Ovary (tissue), 9 donors: ENCODE data around the gene KPNA2. TPM values are rescaled to one million over a fixed set of nuclear protein-coding genes. Genes with fewer than 3 reads are reported as not detected.

Experiments
- DNase-seq, 5 donors: peaks; one replicate each; pipeline ENCODE4 v3.0.0-alpha.2; 2019 to 2020
- H3K27ac ChIP-seq, 2 donors: fragments of 200-600 bp; one replicate each; pipeline versions ENCODE4 v1.5.1 to v1.8.0; 2019 to 2022
- H3K27me3 ChIP-seq: fragments of 200-600 bp; one replicate; pipeline ENCODE4 v1.8.0; 2022
- H3K36me3 ChIP-seq: fragments of 200-600 bp; sonication (generic); one replicate; pipeline ENCODE4 v1.5.1; 2019
- H3K4me1 ChIP-seq: one replicate; pipeline ENCODE4 v1.8.1; 2013; ENCODE audit warnings: mild to moderate bottlenecking, moderate library complexity; ENCODE audit not compliant: insufficient read depth
- H3K4me3 ChIP-seq: fragments of 200-600 bp; sonication (generic); one replicate; pipeline ENCODE4 v1.5.1; 2017
- H3K9me3 ChIP-seq, 2 donors: fragments of 200-600 bp in 1 of 2; sonication (generic) in 1 of 2; one replicate each; pipeline versions ENCODE4 v1.5.1 to v1.8.1; 2013 to 2019; ENCODE audit warnings: mild to moderate bottlenecking in 1 of 2, moderate library complexity in 1 of 2
- CTCF ChIP-seq, 3 donors: fragments of 450-650 bp in 2 of 3; fragments of 200-600 bp in 1 of 3; IDR thresholded peaks; one replicate each; pipeline versions ENCODE4 v1.5.1 to v1.8.0; 2016 to 2022; ENCODE audit warnings: antibody characterized with exemption in 3 of 3, mild to moderate bottlenecking in 1 of 3
- EP300 ChIP-seq: sonication (generic); formaldehyde crosslinking; IDR thresholded peaks from one replicate; pipeline ENCODE4 v1.6.1; 2017; ENCODE audit warnings: antibody characterized with exemption
- POLR2A ChIP-seq: fragments of 450-650 bp; IDR thresholded peaks from one replicate; pipeline ENCODE4 v1.6.1; 2017; ENCODE audit warnings: antibody characterized with exemption, mild to moderate bottlenecking, moderate library complexity
- WGBS, 3 donors: extraction: QIAGEN DNeasy Blood & Tissue Kit in 1 of 3; methylation state at CpG; one replicate each; pipeline versions ENCODE4 v1.1.5 to v1.1.7; 2013 to 2017; 5-methylcytosine and 5-hydroxymethylcytosine counted together
- intact Hi-C, 4 donors: fragments of 100-400 bp; cut with DNase I; formaldehyde crosslinking; loops; one replicate each; pipeline versions ENCODE4 v1.11.0 to v1.15.1; 2022 to 2023
- polyA plus RNA-seq, 2 donors: library from polyadenylated mRNA; stranded (reverse); fragments of 200-250 nt in 1 of 2; fragments of 350-450 nt in 1 of 2; fragmentation: Illumina TruSeq in 1 of 2; extraction: RNeasy Lipid Tissue Mini Kit (QIAGEN cat#74804) in 1 of 2; gene quantifications; one replicate each; pipeline ENCODE4 v1.2.3, GENCODE V29; 2013 to 2014
- total RNA-seq, 7 donors: library from RNA; depleted of rRNA in 2 of 7; stranded (reverse); fragments of >200 nt in 2 of 7; fragmentation: NEBNext Ultra II Directional in 3 of 7; extraction: Animal tissue kit (Norgen Biotek cat#: 25700) in 3 of 7; gene quantifications; one replicate each; pipeline versions ENCODE4 v1.1.0 to v1.2.4, GENCODE V29; 2016 to 2023
- donor health status: DM: no; HTN: no; CAD: no; lungs with moderate emphysema.
- donor health status: DM: no; HTN: no; CAD: no.
- donor health status: Bipolar disorder and iron deficiency.
- donor health status: DM: yes; HTN: yes; CAD: no.
- donor health status: DM: no; HTN: no; CAD: no.
- donor health status: DM: yes; HTN: yes; CAD: no.

Gene KPNA2
- total and polyA plus RNA-seq, 9 donors, result 4.3 to 24.3 (median 12.1) TPM

- no peak for DNase-seq
- Histone ChIP-seq H3K4me1 (no peaks in the 10 kb centered on the region), H3K9me3 (no peaks in the 10 kb centered on the region), H3K36me3 (no peaks in the 10 kb centered on the region), H3K27me3 (no peaks in the 10 kb centered on the region), H3K27ac (no peak overlapping the region), H3K4me3 (no peak overlapping the region)
- TF ChIP-seq POLR2A, result no peak
- no peak for TF ChIP-seq EP300
- no peak for TF ChIP-seq CTCF (IDR thresholded peaks at IDR 0.05)
- 81 to 89% (median 83%) methylated on average over 4 of the region's 4 CpGs for WGBS, 3 donors
- intact Hi-C loops, result no loop called here
Observed at GRCh38 chr17:68087851-68088250, 52.3 kb downstream of the KPNA2 start.

GRCh38 chr17:68089881-68090280 lies 54.3 kb downstream of the KPNA2 start:
- WGBS, 3 donors, result 62 to 77% (median 65%) methylated on average over 3 of the region's 3 CpGs
- intact Hi-C loops, result no loop called here
- Histone ChIP-seq H3K9me3 (no peaks in the 10 kb centered on the region), H3K27me3 (no peaks in the 10 kb centered on the region), H3K27ac (no peak overlapping the region), H3K36me3 (no peaks in the 10 kb centered on the region), H3K4me1 (no peaks in the 10 kb centered on the region), H3K4me3 (no peak overlapping the region)
- TF ChIP-seq EP300 (no peak), POLR2A (no peak), CTCF (IDR thresholded peaks at IDR 0.05) (no peak)
- no peak for DNase-seq

DNA sequence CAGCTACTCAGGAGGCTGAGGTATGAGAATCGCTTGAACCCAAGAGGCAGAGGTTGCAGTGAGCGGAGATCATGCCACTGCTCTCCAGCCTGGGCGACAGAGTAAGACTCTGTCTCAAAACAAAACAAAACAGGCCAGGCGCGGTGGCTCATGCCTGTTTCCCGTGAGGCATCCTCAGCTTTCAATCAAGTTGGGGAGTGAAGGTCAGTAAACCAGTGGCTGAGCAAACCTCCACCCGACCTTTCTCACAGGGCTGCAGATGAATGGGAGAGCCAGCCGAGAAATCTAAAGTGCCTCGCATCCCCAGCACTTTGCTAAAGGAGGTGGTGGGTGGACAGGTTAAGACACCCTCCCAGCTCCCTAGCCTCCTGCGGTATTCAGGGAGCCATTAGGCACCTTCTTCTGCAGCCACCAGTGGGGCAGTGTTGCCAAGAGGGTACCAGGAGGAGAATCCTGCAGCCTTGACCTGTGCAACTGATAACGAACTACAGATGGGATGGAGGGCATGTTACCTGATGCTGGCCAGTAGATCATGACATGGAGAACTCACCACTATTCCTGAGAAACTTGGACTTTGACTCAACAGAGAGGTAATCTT lies 59.0 kb downstream of the KPNA2 start:
- H3K36me3 ChIP-seq, result no peaks in the 10 kb centered on the region
- TF ChIP-seq EP300 (no peak), POLR2A (no peak)

GRCh38 chr17:68095205-68095811 lies 59.8 kb downstream of the KPNA2 start:
- no peaks in the 10 kb centered on the region for H3K9me3 ChIP-seq
- no peaks in the 10 kb centered on the region for H3K27me3 ChIP-seq
- H3K4me1 ChIP-seq, result no peaks in the 10 kb centered on the region
- TF ChIP-seq POLR2A (no peak), CTCF (IDR thresholded peaks at IDR 0.05) (no peak), EP300 (no peak)
- no peak for DNase-seq
- no peak overlapping the region for H3K27ac ChIP-seq
- no peaks in the 10 kb centered on the region for H3K36me3 ChIP-seq
- intact Hi-C loops, result no loop called here
- 72 to 90% (median 83%) methylated on average over 10 of the region's 10 CpGs for WGBS, 3 donors
- H3K4me3 ChIP-seq, result no peak overlapping the region

More for the DNA sequence above, 59.0 kb downstream of the KPNA2 start:
- H3K27ac ChIP-seq, result no peak overlapping the region
- no peak for DNase-seq
- no peaks in the 10 kb centered on the region for H3K9me3 ChIP-seq
- intact Hi-C loops, result no loop called here
- no peaks in the 10 kb centered on the region for H3K27me3 ChIP-seq
- 82 to 83% (median 83%) methylated on average over 11 of the region's 11 CpGs for WGBS, 3 donors
- no peak overlapping the region for H3K4me3 ChIP-seq
- no peaks in the 10 kb centered on the region for H3K4me1 ChIP-seq

- no peak overlapping the region for H3K4me3 ChIP-seq
- no peaks in the 10 kb centered on the region for H3K9me3 ChIP-seq
- DNase-seq, result no peak
- no peak overlapping the region for H3K27ac ChIP-seq
- no peaks in the 10 kb centered on the region for H3K27me3 ChIP-seq
- 95 to 96% (median 95%) methylated on average over 7 of the region's 7 CpGs for WGBS, 3 donors
- TF ChIP-seq EP300 (no peak), POLR2A (no peak), CTCF (IDR thresholded peaks at IDR 0.05) (no peak)
- H3K4me1 ChIP-seq, result no peaks in the 10 kb centered on the region
- intact Hi-C loops, result no loop called here
- H3K36me3 ChIP-seq, result no peaks in the 10 kb centered on the region
Observed at GRCh38 chr17:68096111-68096510, 60.6 kb downstream of the KPNA2 start.
